HG03575 (cell line): Measurements from ENCODE around the gene IGFBP2.
"Not testable (repeated sequence)": the region's sequence is repeated elsewhere in the genome, so short reads cannot be mapped to it uniquely, and the experiment has no call there.

Experiments
- ATAC-seq: cut with Tn5 transposase; IDR thresholded peaks from one replicate; pipeline ENCODE4 v1.9.1; 2021; ENCODE audit not compliant: unreplicated experiment, insufficient number of reproducible peaks, low FRiP score; ENCODE audit errors: extremely low read depth

The IGFBP2 gene, protein sequence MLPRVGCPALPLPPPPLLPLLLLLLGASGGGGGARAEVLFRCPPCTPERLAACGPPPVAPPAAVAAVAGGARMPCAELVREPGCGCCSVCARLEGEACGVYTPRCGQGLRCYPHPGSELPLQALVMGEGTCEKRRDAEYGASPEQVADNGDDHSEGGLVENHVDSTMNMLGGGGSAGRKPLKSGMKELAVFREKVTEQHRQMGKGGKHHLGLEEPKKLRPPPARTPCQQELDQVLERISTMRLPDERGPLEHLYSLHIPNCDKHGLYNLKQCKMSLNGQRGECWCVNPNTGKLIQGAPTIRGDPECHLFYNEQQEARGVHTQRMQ

DNA sequence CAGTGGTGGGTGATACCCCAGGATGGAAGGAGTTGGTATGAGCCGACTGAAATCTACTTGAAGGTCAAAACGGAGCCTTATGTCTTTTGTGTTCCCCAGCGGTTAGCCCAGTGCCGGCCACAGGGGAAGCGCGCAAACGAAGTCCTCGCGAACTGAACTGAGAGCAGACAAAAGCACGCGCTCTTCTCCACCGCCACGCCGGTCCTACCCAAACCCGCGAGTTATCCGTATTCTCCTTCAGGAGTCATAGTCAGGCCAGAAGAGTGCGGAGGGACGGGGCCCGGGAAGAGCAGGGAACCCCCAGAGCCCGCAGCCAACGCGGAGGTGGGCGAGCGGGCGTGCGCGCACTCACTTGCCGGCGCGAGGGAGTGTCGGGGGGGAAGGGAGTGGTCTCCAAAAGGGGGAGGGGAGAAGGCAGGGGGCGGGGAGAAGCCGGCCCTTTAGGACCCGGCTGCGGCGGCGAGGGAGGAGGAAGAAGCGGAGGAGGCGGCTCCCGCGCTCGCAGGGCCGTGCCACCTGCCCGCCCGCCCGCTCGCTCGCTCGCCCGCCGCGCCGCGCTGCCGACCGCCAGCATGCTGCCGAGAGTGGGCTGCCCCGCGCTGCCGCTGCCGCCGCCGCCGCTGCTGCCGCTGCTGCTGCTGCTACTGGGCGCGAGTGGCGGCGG lies at the start of gene IGFBP2:
TSS of gene IGFBP2 (plus strand) at position 469 of the 664 bp plus-strand sequence. CDS start at position 573, 104 bp downstream.
- no peak for ATAC-seq

DNA sequence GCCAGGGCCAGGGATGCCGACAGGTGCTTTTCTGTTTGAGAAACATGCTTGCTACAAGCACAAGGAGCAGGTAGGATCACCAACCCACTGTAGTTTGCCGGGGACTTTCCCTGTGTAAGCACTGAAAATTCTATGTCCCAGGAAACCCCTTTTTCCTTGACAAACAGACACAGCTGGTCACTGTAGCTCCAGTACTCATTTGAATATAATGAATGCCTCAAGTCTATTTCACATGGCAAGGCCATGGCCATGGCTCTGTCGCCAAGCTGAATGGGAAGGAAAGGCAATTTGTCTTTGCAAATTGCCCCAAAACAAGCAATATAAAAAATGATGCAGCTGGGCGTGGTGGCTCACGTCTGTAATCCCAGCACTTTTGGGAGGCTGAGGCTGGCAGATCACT lies 49.6 kb upstream of the IGFBP2 start:
- no peak for ATAC-seq

DNA sequence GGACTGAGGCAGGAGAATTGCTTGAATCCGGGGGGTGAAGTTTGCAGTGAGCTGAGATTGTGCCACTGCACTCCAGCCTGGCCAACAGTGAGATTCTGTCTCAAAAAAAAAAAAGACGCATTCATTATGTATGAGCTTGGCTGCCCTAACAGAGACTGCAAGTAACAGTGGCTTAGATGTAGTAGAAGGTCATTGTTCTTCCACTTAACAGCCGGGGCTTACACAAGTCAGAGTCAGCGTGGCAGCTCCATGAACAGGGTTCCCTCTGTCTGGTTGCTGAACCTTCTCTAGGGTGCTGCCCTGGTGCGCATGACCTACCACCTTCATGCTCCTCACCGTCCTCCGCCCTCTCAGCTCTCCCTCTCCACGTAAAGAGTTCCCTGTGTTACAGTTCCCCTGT lies 49.1 kb upstream of the IGFBP2 start:
- no peak for ATAC-seq

DNA sequence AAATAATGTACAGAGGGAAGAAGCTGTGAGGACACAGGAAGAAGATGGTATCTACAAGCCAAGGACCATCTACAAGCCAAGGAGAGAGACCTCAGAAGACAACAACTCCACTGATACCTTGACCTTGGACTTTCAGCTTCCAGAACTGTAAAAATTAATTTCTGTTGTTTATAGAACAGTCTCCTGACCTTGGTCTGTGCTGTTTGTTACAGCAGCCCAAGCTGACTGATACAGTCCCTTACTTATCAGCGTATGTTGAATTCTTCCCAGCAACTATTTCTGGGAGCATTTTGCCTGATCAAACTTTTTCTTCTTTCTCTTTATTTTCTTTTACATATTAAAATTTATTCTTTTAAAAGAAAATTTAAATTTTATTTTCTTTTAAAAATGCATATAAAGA lies 47.8 kb upstream of the IGFBP2 start:
- no peak for ATAC-seq

DNA sequence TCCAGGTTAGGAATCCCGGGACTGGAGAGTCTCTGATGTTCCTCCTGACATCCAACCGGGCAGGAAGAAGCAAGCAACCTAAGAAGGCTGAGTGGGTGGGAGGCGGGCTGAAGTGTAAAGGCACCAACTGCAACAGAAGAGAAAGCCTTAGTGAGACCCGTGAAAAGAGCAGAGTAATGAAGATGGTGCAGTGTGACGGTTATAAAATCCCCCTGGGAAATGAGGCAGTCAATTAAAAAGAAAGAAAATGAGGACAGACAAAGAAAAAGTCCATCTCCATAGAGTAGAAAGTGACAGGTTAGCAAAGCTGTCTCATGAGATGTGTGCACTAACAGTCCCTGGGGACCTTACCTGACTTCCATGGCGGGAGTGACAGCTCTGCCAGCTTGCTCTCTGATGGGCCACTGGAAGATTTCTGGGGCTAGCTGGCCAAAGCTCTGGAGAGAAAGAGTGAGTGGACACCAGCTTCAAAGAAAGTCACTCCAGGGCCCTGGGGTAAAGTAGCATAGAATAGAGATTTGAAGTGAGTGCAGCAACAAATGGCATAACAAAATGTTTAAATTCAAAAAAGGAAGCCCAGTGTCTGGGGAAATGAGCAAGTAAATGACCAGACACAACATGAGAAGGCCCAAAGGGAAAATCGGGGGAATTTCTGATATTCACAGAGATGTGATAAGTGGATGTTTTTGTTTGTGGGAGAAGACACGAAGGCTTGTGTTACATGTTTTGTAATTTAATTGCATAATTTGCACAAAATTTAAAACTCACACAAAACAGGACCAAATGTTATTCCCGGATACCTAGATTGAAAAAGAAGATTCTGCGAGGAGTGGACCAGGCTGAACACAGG lies 44.1 kb upstream of the IGFBP2 start:
- ATAC-seq, result no peak

DNA sequence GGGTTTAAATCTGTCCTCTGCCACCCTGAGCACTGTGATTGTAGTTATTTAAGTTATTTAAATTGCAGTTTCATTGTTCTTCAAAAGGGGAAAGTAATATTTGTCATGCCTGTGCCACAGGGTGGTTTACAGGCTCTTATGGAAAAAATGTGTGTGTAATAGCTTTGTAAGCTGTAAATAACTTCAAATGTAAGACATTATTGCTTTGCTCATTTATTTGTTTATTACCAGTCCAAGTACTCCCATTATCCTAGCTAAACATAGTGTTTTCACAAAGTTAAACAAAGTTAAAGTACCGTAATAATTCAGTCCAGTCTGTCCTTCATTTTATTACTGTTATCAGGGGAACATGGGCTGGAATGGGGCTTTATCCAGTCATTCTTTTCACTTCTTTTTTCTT lies 43.4 kb upstream of the IGFBP2 start:
- no peak for ATAC-seq

DNA sequence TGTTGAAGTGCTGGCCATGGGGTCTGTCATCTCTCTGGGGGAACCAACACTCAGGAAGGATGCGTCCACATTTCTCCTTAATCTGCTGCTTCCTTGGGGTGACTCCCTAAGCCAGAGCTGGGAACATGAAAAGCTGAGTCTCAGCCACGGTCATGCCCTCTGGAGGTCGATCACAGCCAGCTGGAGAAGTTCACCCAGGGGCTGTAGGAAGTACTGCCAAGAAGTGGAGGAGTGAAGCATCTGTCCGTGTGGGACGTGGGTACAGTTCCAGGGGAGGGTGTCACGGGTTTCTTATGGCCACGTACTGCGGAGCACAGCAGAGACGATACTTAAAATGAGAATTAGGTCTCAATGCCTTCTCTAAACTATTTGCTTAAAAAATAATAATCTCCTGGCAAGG lies 42.4 kb upstream of the IGFBP2 start:
- no peak for ATAC-seq

DNA sequence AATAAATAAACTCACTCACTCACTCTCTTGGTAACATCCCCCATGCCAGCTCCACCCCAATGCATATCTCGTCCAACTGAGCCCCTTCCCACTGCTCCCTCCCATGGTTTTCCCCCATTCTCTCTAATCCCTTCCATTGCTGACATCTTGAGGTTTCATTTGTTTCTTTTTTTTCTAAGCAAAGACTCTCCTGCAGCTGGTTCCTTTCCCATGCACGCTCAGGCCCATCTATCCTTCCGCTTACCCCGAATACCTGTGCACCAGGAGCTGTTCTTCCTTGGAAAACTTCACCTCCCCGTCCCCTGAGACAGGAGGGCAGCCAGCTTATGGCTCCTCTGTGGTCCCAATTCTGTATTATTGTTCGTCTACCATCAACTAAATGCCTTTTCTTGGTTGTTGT lies 41.7 kb upstream of the IGFBP2 start:
- no peak for ATAC-seq

DNA sequence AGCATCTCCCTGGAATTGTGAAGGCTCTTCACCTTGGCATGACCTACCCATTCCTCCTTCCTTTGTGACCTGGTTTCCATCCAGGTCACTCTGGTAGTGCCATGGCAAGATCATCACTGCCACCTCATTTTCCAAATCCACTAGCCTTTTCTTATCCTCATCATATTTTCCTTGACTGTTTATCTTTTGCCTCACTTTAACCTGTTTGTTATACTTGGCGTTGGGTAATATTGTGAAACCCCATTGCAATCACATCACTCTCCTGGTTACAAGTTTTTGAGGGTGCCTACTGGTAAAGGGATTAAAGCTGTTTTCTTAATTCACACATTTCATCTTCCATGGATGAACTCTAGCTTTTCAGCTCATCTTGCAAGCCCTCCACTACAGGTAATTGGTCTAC lies 39.1 kb upstream of the IGFBP2 start:
- ATAC-seq, result no peak

DNA sequence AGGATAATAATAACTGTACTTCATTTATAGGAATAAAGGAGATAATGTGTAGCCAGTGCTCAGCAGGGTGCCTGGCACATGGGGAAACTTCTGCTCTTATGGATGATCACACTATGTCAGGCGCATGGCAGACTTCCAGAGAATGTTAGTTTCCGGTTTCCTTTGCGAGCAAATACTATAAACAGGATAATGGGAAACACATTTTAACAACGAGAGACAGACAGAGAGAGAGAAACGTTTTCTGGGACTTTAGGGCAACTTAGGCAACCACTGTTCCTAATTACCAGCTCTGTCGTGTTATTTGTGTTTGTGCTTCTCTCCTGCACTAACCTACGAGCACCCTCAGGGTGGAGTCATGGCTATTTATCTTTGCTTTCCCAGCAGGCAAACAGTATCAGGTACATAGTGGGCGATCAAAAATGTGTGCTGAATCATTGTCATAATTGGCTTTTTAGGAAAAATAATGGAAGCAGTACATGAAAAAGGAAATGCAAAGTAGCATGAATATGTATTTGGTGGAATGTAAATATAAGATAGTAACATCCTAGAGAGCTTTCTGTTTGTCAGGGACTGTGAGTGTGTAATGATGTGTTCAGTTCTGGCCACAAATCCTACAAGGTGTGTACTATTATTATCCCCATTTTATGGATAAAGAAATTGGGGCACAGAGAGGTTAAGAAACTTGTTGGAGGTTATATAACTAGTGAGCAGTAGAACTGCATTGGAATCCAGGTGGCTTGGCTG lies 36.8 kb upstream of the IGFBP2 start:
- no peak for ATAC-seq

DNA sequence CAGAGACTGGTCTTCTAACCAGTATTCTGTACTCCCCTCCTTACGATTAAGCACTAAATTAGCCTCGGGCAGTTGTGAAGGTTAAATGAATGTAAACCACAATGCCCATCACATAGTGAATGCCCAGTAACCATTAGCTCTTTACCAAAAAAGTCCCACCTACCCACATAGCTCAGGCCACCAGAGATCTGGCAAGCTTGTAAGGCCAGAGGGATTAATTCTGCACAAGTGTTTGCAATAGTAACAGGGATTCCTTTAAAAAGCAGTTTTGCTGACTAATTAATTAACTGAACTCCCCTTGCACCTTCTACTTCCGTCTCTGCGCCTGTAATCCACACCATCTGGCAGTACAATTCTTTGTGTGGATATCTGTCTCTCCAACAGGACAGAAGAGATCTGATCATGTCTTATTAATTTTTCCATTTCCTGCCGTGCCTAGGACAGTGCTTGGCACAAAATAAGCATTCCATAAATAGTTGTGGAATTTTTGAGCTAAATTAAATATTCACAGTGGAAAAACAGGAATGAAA lies 36.2 kb upstream of the IGFBP2 start:
- no peak for ATAC-seq

DNA sequence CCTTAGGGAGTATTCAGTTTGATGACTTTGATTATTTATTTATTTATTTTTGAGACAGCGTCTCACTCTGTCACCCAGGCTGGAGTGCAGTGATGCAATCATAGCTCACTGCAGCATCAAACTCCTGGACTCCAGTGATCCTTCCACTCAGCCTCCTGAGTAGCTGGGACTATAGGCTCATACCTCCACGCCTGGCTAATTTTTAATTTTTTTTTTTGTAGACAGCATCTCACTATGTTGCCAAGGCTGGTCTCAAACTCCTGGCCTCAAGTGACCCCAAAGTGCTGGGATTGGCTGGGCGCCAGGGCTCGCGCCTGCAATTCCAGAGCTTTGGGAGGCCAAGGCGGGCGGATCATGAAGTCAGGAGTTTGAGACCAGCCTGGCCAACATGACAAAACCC lies 35.4 kb upstream of the IGFBP2 start:
- ATAC-seq, result not testable (repeated sequence)

DNA sequence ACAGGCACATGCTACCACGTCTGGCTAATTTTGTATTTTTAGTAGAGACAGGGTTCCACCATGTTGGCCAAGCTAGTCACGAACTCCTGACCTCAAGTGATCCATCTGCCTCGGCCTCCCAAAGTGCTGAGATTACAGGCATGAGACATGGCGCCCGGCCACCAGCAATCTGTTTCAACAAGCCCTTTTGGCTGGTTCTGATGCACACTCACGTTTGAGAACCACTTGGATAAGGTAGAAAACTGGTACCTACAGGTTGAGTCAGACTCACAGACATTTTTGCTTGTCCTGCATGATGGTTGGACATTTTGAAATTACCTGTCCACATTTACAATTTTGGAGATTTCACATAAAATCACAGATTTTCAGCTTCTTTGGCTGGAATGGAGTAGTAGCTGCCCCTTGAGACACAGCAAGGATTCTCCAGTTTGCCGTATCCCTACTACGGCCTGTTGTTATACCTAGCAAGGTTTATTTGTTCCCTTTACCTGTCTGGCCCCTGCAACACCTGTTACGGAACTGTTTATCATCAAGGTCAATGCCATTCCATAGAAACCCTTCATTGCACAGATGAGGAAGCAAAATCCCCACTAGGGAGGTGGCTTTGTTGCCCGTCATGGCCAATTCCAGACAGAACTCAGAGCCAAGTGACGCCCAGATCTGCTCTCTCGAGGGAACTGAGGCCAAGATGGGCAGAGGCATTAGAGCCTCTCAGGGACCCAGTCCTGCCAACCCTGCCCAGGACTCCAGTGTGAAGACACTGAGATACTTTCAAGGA lies 31.4 kb upstream of the IGFBP2 start:
- no peak for ATAC-seq

DNA sequence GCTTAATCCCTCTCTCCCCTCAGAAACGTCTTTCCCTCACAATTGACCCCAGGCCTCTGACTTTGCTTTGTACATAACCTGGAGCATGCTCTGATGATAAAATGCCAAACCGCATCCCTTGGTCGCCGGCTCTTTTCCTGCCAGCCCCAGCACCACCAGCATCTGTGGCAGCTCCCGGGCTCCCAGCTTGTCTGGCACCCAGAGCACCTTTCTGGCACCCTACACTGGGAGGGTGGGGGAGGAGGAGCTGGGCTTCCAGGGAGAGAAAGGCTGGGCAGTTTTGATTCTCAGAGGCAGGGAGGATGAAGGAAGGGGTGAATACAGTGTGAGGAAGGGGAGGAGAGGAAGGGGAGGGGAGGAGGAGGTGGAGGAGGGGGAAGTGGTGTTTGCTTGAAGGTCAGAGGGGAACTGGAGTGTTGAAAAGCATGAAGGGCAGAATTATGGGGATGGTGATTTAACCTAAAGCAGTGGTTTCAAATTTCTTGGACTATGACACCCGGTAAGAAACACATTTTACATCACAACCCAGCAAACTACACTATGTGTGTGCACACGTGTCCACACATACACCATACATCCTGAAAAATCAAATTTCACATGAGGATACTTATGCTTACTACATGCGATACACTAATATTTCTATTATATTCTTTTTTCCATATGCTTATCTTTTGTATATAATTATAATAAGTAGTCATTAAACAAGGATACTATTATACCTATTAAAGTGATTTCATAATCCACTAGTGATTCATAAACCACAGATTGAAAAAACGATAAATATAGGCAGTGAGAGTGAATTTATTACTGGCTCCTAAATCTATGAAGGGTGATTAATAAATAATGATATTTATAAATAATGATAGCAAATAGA lies 30.0 kb upstream of the IGFBP2 start:
- no peak for ATAC-seq

DNA sequence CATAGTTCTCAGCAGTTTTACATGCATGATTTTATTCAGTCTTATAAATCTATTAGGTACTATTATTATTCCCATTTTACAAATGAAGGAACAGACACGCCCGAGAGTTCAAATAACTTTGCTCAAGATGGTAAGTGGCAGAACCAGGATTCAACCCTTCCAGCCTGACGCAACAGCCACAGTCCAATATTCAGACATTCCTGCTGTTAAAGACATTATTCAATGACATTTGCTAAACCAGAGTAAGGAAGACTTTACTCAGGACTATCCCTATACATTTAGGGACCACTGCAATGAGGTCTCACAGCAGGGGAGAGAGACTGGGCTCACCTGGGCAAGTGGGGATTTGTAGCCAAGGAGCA lies 29.4 kb upstream of the IGFBP2 start:
- no peak for ATAC-seq

DNA sequence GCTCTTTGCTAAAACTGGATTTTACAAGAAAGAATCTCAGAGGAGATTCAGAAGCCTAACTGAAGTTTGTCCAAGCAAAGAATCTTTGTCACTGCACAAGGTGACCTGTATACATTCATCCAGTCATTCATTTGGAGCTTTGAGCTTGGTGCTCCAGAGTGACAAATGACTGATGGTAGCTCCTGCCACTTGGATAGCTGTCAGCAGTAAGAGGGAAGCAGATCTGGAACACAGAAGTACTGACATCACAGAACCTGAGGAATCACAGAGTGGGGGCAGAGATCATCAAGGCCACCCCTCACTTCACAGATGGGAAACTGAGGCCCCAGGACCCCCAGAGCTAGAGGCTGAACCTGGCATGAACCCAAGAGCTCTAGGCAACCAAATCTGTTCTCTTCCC lies 28.8 kb upstream of the IGFBP2 start:
- no peak for ATAC-seq

DNA sequence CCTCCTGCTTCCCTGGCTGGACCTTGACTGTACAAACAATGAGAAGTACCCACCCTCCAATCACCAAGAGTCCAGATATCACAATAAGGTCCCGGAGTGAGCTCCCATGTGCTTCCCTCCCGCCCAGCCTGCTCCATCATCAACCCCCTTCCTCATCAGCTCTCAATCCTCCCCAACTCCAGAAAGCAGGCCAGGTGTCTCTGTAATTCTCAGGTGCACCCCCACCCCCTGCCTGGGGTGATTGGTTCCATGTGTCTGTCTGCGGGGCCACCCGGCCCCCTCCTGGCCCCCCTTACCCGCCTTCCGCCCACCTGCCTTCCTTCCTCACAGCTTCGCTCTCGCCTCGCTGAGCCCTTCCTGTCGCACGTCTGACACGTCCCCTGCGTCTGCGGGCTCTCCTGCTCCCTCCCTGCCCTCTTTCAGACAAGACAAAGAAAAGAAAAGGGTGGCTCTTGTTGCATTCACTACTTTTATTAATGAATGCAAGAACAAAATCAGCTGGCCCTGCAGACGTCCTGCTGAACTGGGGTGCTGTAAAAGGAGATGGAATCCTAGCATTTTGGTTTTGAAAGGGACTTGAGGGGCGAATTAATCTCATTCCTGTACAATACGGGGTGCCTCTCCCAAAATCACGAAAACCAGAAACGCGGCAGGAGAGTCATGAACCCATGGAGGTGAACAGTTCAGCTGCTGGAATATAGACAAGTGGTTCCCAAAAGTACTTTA lies 26.5 kb upstream of the IGFBP2 start:
- no peak for ATAC-seq
